NCI-H1105 treated with DMSO at 0.1 percent for 48 hours (cell line): Measurements from ENCODE around the gene CDC7.
"Not testable (repeated sequence)": the region's sequence is repeated elsewhere in the genome, so short reads cannot be mapped to it uniquely, and the experiment has no call there.

Source experiments
- DNase-seq: peaks from one replicate; lab custom pipeline; 2025; lab: John Stamatoyannopoulos, UW

Gene CDC7

DNA sequence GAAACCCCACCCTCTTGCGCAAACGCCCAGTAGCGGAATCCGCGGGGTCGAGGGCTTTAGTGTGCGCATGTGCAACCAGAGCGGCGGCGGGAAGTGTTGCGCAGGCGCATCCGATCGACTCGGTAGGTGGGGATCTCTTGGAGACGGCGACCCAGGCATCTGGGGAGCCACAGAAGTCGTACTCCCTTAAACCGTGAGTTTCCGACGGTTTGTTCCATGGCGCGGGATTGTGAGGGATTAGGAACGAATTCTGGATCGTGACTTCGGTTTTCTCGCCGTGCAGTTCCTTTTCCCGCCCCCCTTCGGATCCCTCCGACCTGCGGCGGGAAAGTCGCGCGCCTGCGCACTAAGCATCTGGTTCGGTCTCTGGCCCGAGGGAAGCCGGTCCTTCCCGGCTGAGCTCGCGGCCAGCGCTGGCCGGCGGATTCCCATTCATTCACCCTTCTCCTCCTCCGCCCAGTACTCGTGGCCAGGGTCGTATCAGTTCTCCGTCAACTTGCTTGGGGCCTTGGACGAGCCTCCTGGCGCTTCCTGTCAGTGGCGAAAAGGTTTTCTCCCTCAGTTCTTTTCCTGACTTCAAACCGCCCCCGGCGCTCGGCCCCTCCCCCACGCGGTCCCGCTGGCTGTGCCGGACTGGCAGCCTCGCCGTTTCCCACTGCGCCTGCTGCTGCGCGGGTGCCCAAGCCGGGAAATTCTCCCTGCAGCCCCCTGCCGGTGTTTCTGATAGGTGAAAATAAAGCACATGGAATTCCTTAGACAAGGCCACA lies at the start of gene CDC7:
Gene CDC7 (plus strand): TSS at position 96 of the 767 bp plus-strand sequence. CDS start 866 bp downstream, outside the sequence.
- DNase-seq = peak; percentile 94

DNA sequence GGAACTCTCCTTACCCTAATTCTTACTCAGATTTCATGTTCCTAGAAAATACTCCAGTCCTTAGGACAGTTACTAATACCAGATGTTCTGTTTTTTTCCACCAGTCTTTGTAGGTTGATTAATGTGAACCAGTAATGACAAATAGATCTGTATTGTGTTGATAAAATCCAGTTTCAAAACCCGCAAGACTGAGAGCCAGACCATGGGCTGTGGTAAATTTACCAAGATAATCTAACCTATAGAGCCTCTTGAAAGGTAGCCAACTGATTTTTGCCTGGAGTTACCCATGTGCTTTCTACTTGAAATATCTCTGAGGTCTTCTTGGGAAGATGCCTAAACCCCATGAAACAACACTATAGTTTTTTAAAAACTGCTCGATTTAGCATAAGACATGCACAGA lies 46.5 kb upstream of the CDC7 start:
- no peak for DNase-seq

DNA sequence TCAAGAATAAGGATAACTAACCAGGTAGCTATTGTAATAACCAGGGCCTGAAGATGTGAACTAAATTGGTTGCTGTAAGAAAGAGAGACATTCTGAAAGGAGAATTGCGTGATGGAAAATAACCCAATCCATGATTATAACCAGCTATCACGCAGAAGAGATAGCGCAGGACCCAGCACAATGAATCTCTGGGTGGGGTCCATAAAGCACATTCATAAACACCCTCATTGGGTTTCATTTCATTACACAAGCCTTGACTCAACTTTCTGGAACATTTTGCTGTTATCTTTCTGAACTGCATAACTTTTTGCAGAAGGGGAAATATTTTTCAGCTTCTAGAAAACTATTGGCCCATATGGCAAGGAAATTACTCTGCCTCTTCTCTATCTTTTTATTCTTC lies 45.3 kb upstream of the CDC7 start:
- no peak for DNase-seq

DNA sequence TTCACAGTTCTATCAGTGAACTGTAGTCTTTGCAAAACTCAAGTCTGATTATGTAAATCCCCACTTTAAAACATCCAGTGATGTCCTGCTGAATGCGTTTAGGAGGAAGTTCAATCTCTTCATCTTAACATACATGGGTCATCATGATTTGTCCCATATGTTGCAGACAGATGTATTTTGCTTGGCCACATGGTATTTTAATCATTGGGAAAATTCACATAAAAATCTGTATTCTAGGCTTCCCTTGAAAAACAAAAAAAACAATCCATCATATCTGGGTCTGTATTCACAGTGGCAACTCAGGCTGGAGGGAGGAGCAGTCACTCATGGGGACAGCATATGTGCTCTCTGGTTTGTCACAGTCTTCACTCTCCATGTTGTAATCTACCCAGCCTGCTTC lies 44.8 kb upstream of the CDC7 start:
- no peak for DNase-seq

DNA sequence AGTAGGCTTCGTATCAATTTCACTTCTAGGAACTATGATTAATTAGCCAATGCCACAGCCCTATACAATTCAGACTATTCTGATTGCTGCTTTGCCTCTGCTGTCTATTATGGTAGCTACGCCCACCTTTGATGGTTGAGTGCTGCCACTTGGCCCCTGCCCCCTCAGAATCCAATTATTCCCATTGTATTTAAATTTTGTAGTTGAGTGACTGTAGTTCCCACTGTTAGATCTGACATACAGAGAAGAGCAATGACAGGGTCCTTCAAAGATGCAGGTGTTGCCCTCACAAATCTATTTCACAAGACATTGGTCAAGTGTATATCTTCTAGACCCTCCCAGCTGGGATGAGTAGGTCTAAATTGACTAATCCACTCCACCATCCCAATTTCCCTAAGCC lies 35.3 kb upstream of the CDC7 start:
- DNase-seq = not testable (repeated sequence)

DNA sequence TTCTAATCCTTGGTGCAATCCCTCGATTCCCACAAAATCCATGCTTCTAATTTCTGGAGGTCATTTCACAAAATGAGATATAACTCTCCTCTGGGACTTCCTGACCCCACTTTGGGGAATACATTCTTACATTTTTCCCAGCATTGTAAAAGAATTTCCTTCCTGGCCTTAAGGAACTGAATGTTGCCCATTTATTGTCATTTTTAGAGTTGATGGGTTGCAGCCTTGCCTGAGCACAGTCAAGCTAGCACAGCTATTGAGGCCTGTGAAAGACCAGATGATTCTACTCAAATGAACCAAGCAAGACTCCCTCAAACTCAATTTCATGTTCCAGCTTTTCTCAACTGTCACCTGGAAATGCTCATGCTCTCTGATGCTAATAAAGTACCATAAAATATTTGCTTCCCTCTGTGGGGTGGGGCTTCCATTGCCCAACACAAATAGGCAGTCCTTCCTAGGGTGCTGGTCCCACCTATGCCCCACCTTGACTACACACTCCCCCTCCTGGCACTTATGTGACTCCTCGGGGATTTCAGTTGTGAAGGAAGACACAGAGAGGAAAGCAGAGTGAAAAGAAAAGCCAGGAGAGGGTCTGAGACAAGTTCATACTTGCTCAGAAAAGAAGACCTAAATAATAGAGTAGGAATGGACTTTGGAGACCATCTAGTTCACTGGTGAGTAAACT lies 24.0 kb upstream of the CDC7 start:
- no peak for DNase-seq

DNA sequence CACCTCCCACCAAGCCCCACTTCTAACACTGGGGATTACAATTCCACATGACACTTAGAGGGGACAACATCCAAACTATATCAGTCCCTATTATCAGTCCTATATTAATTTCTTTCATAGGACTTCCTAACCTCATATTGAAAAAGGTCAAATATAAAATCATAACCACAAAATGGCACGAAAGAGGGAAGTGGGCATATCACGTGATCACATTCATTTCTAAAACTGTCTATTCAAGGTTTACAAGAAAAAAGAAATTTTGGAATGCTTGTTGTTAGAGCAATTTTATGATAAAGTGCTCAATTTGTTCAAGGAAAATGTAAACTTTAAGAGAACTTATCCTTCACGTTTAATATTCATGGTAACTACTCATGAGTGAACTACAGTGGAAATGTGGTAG lies 13.2 kb upstream of the CDC7 start:
- no peak for DNase-seq

DNA sequence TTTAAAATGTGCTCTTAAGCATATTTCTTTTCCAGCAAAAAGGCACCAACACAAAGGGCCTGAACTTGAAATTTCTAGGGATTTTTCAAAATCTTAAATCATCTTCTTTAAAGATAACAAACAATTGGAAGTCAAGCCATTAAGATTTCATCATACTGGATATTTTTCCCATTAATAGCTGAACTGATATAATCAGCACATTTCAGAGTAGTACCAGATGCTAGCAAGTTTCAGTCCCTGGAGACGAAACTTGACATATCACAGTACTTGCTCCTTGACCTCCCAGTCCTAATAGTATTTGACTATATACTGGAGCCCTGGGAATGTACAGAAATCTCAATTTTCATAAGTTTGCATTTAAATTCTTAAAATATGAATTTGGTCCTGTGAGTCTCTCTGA lies 10.2 kb upstream of the CDC7 start:
- no peak for DNase-seq

DNA sequence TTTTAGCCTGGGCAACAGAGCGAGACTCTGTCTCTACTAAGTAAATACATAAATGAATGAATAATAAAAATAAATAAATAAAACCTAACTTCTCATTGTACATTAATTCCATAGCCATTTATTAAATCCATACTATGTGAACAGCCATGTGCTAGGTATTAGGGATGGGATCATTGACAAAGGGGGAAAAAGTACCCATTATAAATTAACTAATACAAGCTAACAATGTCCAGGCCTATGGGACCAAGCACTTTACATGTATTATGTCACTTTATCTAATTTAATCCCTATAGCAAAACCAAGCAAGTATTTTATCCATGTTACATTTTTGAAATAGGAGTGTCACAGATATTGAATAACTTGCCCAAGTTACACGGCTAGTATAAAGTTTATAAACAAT lies 2.6 kb upstream of the CDC7 start:
- no peak for DNase-seq

DNA sequence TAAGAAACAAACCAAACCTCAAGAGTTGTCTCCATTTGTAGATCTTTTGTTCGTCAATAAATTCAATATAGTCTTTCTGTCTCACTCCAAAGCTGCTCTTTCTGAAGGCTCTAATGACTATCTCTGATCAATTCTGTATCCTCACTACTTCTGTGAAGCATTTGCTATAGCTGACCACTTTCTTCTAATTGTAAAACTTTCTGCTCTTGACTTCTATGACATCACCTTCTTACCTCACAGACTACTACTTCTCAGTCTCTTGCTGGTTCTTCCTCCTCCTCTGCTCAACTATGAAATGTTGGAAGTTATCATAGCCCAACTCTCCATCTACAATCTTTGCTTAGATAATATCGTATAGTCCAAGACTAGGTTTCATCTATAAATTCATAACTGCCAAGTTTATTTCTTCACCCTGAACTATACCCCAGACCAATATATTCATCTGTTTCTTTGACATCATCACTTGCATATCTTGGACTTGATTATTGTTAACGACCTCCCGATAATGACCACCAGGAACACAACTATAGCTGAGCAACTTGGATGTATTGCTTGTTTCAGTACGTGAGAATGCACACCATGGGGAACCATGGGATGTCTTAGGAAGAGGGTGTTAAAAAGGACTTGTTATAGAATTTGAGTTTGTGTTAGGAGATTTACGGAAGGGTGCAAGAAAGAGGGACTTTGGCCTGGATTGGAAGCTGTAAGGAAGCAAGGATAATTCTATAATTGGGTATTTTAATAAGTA lies 2.0 kb upstream of the CDC7 start:
- DNase-seq = no peak

DNA sequence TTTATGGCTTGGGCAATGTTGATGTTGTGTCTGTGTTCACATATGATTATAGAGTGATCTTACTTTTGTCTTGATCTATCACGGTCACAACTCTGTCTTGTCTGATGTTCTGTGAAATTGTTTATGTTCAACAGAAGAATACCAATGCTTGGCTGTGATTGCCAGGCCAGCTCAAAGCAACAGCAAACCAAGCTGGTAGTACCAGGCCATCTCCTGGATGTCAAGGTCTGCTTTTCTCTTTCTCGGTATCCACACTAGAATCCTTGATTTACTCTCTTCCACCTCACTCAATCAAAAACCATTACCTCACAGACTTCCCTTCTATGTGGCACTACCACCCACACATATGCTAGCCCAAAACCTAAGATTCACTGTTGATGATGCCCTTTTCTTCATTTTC lies 1.3 kb upstream of the CDC7 start:
- DNase-seq = no peak

DNA sequence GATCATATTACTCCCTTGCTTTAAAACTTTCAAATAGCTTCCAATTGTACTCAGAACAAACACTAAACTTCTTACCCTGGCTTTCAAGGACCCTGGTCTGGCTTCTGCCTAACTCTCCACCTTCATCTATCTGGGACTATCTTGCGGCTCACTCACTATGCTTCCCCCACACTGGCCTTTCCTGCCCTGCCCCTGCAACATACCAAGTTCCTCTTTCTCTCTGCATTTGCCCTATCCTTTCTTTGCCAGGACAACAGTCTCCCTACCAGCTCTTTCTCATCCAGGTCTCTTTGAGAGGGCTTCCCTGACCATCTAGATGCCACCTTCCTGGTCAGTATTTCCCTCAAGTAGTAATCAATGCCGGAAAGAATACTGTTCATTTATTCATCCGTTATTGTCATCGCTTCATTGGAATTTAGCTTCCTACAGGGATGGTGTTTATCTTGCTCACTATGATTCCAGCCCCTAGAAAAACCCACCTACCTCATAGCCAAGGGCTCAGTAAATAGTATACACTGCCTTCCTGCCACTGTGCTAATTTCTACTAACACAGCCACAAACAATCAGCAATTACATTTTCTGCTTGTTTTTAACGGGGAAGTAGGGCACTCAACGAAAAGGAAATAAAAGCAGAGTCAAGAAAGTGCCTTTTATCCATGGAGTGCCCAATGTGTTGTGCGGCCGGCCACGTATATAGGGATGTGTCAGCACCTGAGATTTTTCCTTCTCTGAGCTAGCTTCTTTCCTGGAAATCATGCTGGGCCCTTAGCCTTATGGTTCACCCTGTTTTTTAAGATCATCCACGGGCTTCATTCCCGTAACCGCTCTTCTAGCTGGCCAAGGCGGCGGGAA lies 521 bp upstream of the CDC7 start:
- DNase-seq = no peak

DNA sequence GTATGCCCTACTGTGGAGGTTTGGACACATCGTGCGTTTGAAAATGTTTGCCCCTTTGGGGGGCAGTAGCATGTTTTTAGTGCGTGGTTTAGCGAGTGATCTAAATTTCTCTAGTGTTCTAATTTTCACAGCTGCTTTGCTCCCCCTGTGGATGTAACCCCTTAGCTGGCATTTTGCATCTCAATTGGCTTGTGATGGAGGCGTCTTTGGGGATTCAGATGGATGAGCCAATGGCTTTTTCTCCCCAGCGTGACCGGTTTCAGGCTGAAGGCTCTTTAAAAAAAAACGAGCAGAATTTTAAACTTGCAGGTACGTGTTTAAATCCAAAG lies 836 bp downstream of the CDC7 start:
- DNase-seq = peak; percentile 92

DNA sequence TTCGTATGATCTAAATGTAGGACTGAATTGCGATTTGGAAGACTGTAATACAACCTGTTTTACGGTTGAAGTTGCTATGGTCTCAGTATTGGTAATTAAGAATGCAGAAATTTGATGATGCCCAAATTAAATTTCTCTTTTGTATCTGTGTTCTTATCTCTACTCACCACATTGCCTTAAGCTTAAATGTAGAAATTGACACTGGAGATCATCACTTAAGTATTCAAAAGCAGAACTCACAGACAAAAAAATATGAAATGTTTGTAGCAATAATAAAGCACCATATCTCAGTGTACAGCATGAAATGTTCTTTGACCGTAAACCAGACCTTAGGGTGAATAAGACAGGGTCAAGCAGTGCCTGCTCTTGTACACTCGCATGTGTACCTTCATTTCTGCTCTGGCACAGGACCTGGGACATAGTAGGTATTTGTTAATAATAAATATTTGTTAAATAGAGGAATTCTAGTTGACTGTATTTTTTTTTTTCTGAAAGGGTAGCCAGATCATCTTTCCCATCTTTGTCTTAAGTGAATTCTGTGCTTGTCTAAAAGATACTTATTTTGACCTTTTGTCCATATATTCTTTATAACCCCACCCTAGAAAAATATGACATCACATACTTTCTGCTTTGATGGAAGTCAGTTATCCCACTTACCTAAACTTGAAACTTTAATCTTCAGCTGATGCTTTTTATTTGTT lies 1.5 kb downstream of the CDC7 start:
- DNase-seq = peak; percentile 39

DNA sequence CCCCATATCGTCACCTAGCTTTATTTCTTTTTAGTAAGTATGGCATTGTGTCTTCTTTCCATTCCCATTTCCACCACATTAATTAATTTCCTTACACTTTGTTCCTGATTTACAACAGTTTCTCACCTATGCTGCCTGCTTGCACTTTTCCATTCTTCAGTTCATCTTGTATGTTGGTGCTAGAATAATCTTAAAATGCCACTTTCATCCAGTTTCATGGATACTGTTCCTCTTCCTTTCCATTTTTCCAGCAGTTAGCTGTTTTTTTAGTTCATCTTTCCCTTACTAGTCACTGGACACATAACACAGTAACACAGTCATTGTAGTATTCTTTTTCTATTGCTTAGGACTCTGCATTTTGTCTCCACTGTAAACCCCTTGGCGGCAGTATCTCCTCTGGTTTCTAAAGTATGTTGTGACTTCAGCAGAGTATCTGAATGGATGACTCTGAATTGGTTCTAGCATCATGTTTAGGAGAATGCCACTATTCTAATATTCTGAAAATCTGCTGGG lies 2.1 kb downstream of the CDC7 start:
- peak; percentile 30 for DNase-seq

DNA sequence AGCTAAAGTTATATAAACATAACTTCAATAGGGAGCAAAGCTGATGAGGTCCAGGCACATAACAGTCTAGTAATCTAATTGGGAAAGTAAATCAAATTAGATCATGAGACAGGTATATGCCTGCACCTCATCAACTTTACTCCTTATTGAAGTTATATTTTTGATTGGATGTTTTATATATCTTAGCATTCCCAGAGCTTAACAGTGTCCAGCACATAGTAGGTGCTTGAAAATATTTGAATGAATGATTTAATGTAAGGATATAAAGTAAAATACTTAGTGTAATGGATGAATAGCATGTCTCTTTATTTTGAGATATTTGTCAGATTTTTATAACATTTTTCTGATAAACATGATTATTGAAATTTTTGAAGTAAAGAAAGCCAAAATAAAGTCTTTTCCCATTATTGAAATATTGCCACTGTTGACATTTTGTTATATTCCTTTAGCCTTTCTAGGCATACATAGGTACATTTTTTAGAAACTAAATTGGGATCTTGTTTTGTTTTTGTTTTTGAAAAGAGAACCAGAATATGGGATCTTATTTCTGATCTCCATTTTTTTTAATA lies 2.8 kb downstream of the CDC7 start:
- no peak for DNase-seq

DNA sequence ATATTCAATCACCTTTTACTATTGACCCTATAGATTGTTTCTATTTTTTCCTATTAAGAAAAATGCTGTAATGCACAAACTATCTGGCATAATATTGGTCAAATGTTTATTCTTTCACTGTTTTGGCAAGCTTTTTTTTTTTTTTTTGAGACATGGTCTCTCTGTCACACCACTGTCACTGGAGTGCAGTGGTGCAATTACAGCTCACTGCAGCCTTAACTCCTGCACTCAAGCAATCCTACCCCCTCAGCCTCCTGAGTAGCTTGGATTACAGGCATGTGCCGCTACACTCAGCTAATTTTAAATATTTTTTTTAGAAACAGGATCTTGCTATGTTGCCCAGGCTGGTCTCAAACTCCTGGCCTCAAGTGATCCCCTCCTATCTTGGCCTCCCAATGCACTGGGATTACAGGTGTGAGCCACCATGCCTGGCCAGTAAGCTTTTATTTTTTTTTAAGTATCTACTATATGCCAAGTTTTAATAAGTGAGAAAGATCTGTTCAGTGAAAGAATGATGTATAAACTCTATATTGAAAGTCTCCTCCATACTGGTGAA lies 3.4 kb downstream of the CDC7 start:
- DNase-seq = no peak

DNA sequence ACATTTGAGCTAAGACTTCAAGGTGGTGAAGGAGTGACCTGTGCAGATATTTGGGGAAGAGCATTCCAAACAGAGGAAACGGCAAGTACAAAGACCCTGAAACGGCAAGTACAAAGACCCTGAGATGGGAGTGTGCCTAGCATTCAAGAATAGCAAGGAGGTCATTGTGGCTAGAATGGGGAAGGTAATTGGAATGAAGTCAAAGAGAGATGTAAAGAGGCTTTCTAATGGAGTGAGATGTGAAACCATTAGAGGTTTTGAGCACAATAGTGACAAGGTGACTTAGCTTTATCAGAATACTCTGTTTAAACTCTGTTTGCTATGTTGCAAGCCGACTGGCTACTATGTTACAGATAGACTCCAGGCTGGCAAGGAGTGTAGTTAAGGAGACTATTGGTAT lies 4.4 kb downstream of the CDC7 start:
- DNase-seq = no peak

DNA sequence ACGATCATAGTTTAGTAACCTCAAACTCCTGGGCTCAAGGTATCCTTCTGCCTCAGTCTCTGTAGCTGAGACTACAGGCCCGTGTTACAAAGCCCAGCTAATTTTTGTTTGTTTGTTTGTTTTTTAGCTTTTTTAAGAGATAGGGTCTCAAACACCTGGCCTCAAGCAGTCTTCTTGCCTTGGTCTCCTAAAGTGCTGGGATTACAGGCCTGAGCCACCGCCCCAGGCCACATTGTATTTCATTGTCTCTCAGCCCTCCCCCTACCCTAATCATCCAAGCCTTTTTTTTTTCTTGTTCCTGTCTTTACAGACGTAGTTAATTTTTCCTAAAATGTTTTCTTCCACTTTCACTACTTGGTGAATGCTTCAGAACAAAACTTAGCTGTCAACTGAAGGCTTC lies 5.4 kb downstream of the CDC7 start:
- DNase-seq = no peak

DNA sequence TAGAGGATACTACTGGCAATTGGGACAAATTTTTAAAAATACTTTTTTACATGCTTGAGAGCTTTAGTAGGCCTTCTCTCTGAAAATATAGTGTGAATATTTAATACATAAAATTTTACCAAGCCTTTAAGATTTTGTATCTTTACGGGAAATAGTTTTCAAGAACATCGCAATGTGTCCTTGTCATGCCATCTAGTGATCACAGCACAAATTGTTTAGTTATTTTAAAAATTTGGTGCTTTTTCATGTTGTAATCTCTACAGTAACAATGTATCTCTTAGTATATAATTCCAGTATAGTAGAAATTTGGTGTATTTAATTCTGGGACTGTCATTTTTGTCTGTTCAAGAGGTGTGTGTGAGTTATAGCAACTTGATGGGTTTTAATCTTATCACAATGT lies 6.7 kb downstream of the CDC7 start:
- DNase-seq = no peak

DNA sequence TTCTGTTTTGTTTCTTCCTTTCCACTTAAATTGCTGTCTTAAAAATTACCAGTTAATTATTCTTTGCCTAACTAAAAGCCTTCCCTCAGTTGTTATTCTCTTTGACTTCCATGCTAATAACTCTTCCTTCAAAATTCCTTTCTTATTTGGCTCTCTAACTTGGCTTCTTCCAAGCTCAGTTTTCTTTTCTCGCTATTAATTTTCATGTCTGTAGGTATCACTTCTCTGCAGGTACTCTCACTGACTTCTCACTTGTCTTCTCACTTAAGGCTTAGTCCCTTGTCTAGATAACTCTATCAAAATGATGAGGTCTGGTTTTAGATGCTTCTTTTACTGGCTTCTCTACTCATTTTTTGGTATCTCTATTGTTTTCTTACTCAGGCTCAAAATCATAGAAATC lies 10.1 kb downstream of the CDC7 start:
- DNase-seq = no peak
